Endodermal cell (in vitro differentiated cells): ENCODE results near the gene THSD4. TPM values are rescaled to one million over a fixed set of nuclear protein-coding genes. Genes with fewer than 3 reads are reported as not detected.

Experiments used
- DNase-seq: peaks from one replicate; pipeline ENCODE4 v3.0.0-alpha.2; 2017
- H3K27ac ChIP-seq: 2 replicates; pipeline ENCODE4 v1.5.1; 2013; ENCODE audit warnings: mild to moderate bottlenecking, low read depth, low read length, moderate library complexity
- H3K27me3 ChIP-seq: 2 replicates; pipeline ENCODE4 v1.6.1; 2013; ENCODE audit warnings: mild to moderate bottlenecking, low read length, moderate library complexity; ENCODE audit not compliant: insufficient read depth, control insufficient read depth, poor library complexity, severe bottlenecking
- H3K36me3 ChIP-seq: 2 replicates; pipeline ENCODE4 v1.7.0; 2013; ENCODE audit warnings: mild to moderate bottlenecking, low read length, moderate library complexity; ENCODE audit not compliant: control insufficient read depth, insufficient read depth
- H3K4me1 ChIP-seq: one replicate; pipeline ENCODE4 v1.7.0; 2013; ENCODE audit warnings: low read length; ENCODE audit not compliant: control insufficient read depth, insufficient read depth
- H3K4me3 ChIP-seq: 2 replicates; pipeline ENCODE4 v1.5.1; 2013; ENCODE audit warnings: mild to moderate bottlenecking, low read length, moderate library complexity
- H3K9ac ChIP-seq: 2 replicates; pipeline ENCODE4 v1.6.1; 2013; ENCODE audit warnings: mild to moderate bottlenecking, low read length, moderate library complexity; ENCODE audit not compliant: poor library complexity, severe bottlenecking; ENCODE audit errors: extremely low read depth
- H3K9me3 ChIP-seq: 2 replicates; pipeline ENCODE4 v1.6.1; 2013; ENCODE audit warnings: mild to moderate bottlenecking, low read length, moderate library complexity; ENCODE audit not compliant: control insufficient read depth
- H3K27ac Mint-ChIP-seq: 2 replicates; pipeline ENCODE4 v1.8.0; 2020; ENCODE audit warnings: mixed read lengths
- H3K27me3 Mint-ChIP-seq: 2 replicates; pipeline ENCODE4 v1.8.0; 2021; ENCODE audit warnings: mild to moderate bottlenecking, mixed read lengths; ENCODE audit not compliant: insufficient read depth
- H3K36me3 Mint-ChIP-seq: 2 replicates; pipeline ENCODE4 v1.8.0; 2020; ENCODE audit warnings: low read depth, mixed read lengths
- H3K4me1 Mint-ChIP-seq: 2 replicates; pipeline ENCODE4 v1.8.0; 2020; ENCODE audit warnings: mixed read lengths
- H3K4me3 Mint-ChIP-seq: 2 replicates; pipeline ENCODE4 v1.8.0; 2020; ENCODE audit warnings: mild to moderate bottlenecking, moderate library complexity, mixed read lengths
- H3K9me3 Mint-ChIP-seq: 2 replicates; pipeline ENCODE4 v1.8.0; 2020; ENCODE audit warnings: mild to moderate bottlenecking, mixed read lengths
- WGBS, 2 experiments: methylation state at CpG; one replicate each; pipeline versions ENCODE4 v1.1.5 to v1.1.7; 2013; ENCODE audit warnings: missing lambda C conversion rate in 2 of 2, mixed read lengths in 1 of 2; ENCODE audit not compliant: insufficient coverage in 1 of 2, insufficient read length in 1 of 2; 5-methylcytosine and 5-hydroxymethylcytosine counted together
- total RNA-seq, 2 donors: library from RNA; stranded (reverse); fragmentation: NEBNext Ultra II Directional in 1 of 2; extraction: Animal tissue kit (Norgen Biotek cat#: 25700) in 1 of 2; gene quantifications; 2 replicates in 1 of 2; 3 replicates in 1 of 2; pipeline ENCODE4 v1.2.1, GENCODE V29; 2021
- TF ChIP-seq, protein P1 (sequence below): fragments of 200-600 bp; sonication (generic); conservative IDR thresholded peaks from 2 replicates; pipeline ENCODE4 v1.5.0; 2021; ENCODE audit warnings: antibody characterized with exemption, mild to moderate bottlenecking

The THSD4 gene
- total RNA-seq, 2 donors from 2014 or later = 4.6 to 5.4 TPM

DNA sequence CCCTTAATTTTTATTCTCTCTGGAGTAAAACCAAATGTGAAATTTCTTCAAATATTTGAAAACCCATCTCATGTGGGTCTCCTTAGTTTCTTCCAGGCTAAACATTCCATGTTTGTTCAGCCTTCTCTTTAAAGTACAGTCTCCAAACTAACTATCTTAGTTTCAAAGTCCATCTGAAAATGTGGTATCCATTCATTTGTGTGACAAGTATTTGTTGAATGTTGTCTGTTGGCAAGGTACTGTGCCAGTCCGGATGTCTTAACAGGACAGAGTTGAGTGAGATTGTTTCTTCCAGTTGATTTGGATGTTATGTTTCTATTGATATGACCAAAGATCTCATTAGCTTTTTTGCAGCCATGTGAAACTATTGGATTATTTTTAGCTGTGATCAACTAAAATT lies 347.4 kb downstream of the THSD4 start:
- Mint-ChIP-seq H3K36me3 (no peaks in the 10 kb centered on the region), H3K27ac (no peak overlapping the region), H3K4me3 (no peak overlapping the region), H3K27me3 (peaks cover under 1% of the 10 kb centered on the region), H3K9me3 (peaks cover 3% of the 10 kb centered on the region), H3K4me1 (peaks cover 4% of the 10 kb centered on the region)
- Histone ChIP-seq H3K9me3 (no peaks in the 10 kb centered on the region), H3K27ac (no peak overlapping the region), H3K36me3 (no peaks in the 10 kb centered on the region), H3K9ac (no peak overlapping the region), H3K4me3 (no peak overlapping the region), H3K27me3 (no peaks in the 10 kb centered on the region), H3K4me1 (no peaks in the 10 kb centered on the region)
- TF ChIP-seq, protein P1, sequence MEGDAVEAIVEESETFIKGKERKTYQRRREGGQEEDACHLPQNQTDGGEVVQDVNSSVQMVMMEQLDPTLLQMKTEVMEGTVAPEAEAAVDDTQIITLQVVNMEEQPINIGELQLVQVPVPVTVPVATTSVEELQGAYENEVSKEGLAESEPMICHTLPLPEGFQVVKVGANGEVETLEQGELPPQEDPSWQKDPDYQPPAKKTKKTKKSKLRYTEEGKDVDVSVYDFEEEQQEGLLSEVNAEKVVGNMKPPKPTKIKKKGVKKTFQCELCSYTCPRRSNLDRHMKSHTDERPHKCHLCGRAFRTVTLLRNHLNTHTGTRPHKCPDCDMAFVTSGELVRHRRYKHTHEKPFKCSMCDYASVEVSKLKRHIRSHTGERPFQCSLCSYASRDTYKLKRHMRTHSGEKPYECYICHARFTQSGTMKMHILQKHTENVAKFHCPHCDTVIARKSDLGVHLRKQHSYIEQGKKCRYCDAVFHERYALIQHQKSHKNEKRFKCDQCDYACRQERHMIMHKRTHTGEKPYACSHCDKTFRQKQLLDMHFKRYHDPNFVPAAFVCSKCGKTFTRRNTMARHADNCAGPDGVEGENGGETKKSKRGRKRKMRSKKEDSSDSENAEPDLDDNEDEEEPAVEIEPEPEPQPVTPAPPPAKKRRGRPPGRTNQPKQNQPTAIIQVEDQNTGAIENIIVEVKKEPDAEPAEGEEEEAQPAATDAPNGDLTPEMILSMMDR = no peak
- DNase-seq = no peak
- 86 to 95% methylated on average over 1 of the region's 1 CpG for WGBS, 2 experiments

DNA sequence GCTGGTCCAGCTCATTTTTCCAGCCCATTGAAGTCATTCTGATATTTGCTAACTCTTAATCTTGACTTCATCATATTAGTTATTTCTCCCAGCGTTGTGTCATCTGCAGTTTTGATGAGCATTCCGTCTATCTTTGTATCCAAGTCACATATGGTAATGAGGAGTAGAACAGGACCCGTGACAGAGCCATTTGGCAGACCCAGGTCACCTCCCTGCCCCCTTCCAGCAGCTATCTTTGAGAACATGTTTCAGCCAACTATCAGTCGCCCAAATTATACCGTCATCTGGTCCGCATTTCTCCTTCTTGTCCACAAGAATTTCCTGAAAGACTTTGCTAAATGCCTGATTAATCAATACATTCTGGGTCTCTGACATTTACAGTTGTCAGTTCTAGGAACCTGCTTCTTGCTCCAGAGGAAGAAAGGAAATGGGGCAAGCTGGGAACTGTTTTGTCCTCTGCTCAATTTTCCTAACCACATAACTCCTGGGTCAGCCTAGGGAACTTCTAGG lies 347.9 kb downstream of the THSD4 start:
- H3K27ac Mint-ChIP-seq = no peak overlapping the region
- H3K36me3 Mint-ChIP-seq = no peaks in the 10 kb centered on the region
- H3K27me3 Mint-ChIP-seq = no peaks in the 10 kb centered on the region
- Histone ChIP-seq H3K4me3 (no peak overlapping the region), H3K27me3 (no peaks in the 10 kb centered on the region), H3K36me3 (no peaks in the 10 kb centered on the region), H3K27ac (no peak overlapping the region), H3K9ac (no peak overlapping the region), H3K4me1 (no peaks in the 10 kb centered on the region), H3K9me3 (no peaks in the 10 kb centered on the region)
- H3K4me1 Mint-ChIP-seq = peaks cover 4% of the 10 kb centered on the region
- peaks cover 3% of the 10 kb centered on the region for H3K9me3 Mint-ChIP-seq
- no peak overlapping the region for H3K4me3 Mint-ChIP-seq
- TF ChIP-seq, protein P1 = no peak
- WGBS, 2 experiments = 90 to 100% methylated on average over 3 to 6 of the region's 6 CpGs
- DNase-seq = no peak

DNA sequence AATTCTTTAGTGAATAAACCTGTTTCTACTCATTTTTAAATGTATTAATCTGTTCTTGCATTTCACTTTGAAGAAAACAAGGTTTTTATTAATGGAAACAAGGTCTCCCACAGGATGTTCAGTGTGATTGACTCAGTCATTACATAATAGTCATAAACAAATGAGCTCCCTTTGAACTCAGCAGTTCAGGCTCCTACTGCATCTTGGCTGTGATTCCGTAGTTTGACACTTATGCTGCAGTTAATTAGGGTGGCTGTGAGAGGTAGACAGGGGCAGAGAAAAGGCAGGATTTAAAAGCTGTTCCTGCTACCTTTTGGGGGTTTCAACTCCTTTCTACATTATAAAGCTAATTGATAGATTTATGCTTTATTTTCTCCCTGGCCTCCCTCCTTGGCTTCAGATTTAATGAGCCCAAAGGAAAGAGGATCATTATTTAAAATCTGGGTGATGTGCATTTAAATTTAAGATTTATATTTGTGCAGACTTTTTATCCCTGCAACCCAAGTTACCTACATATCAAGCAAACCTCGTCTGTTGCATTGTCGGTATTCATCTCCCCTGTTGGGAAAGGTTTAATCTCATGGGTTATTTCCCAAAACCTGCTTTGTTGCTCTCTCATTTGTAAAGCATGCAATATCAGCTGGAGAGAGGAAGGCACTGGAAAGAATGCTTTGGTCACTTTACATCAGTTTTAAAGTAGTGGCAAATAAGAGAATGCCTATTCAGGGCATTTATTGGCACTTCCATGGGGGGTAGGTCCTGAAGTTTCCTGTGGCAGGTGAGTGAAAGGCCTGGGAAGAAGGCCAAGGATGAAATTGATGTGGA lies 350.1 kb downstream of the THSD4 start:
- no peak overlapping the region for H3K9ac ChIP-seq
- H3K9me3 Mint-ChIP-seq = peaks cover 5% of the 10 kb centered on the region
- H3K4me1 ChIP-seq = no peaks in the 10 kb centered on the region
- peaks cover 4% of the 10 kb centered on the region for H3K4me1 Mint-ChIP-seq
- H3K27me3 ChIP-seq = no peaks in the 10 kb centered on the region
- H3K4me3 Mint-ChIP-seq = no peak overlapping the region
- no peaks in the 10 kb centered on the region for H3K9me3 ChIP-seq
- no peaks in the 10 kb centered on the region for H3K36me3 Mint-ChIP-seq
- TF ChIP-seq, protein P1 = no peak
- no peak overlapping the region for H3K27ac Mint-ChIP-seq
- no peaks in the 10 kb centered on the region for H3K27me3 Mint-ChIP-seq
- 50 to 57% methylated on average over 1 to 3 of the region's 3 CpGs for WGBS, 2 experiments
- H3K4me3 ChIP-seq = no peak overlapping the region
- no peaks in the 10 kb centered on the region for H3K36me3 ChIP-seq
- DNase-seq = no peak
- H3K27ac ChIP-seq = no peak overlapping the region
